ENCODE results near the gene DOK3. TPM values are rescaled to one million over a fixed set of nuclear protein-coding genes. Genes with fewer than 3 reads are reported as not detected.

Gene DOK3
- total and polyA plus RNA-seq, 10 of the 15 experiments (the other 5 are each of a cell fraction or from before 2014, with no cell fraction given): 6.6 to 107 (median 52.1) TPM

DNA sequence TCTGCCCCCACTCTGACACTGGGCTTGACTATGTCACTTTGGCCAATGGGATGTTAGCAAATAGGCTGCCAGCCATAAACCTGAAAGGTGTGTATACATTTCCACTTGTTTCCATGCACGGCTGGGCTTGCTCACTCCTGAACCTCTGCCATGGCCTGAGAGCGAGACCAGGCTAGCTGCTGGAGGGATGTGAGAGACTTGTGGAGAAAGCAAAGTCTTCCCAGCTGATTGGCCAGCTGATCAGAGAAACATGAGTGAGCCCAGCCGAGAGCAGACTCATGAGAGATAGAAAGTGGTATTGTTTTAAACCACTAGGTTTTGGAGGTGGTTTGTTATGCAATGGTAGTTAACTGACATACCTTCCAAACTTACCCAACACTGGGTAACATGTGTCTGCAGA, 30.8 kb upstream of the DOK3 start:
- CTCF ChIA-PET: interaction anchor here (1.2 kb wide), 1 partner anchor 150 kb away, joined by 3 read pairs; no protein-coding TSS in a partner anchor
- RAD21 ChIA-PET (ENCODE audit: unreplicated experiment): no interaction called here
- intact Hi-C loops (cut with micrococcal nuclease; ENCODE audit: unreplicated experiment) (no loop called here), in situ Hi-C loops (cut with MboI) (no loop called here)
- TF ChIP-seq, protein P1, sequence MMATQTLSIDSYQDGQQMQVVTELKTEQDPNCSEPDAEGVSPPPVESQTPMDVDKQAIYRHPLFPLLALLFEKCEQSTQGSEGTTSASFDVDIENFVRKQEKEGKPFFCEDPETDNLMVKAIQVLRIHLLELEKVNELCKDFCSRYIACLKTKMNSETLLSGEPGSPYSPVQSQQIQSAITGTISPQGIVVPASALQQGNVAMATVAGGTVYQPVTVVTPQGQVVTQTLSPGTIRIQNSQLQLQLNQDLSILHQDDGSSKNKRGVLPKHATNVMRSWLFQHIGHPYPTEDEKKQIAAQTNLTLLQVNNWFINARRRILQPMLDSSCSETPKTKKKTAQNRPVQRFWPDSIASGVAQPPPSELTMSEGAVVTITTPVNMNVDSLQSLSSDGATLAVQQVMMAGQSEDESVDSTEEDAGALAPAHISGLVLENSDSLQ (IDR thresholded peaks at IDR 0.05): no peak
- no peak for TF ChIP-seq CBX3 (IDR thresholded peaks at IDR 0.05; ENCODE audit: borderline replicate concordance, low read depth)
- no peak for TF ChIP-seq MEF2A (IDR thresholded peaks at IDR 0.05; ENCODE audit: insufficient read depth, low read depth, low read length)
- no peak for TF ChIP-seq SMARCA5 (IDR thresholded peaks at IDR 0.05)
- TF ChIP-seq RCOR1 (conservative IDR thresholded peaks at IDR 0.05; ENCODE audit: low read depth, low read length): no peak
- no peak for TF ChIP-seq ZNF274 (IDR thresholded peaks at IDR 0.05; ENCODE audit: insufficient read depth, insufficient read length)
- TF ChIP-seq TBL1XR1 (IDR thresholded peaks at IDR 0.05; ENCODE audit: low read depth, low read length): no peak
- TF ChIP-seq RFX5 (IDR thresholded peaks at IDR 0.05; ENCODE audit: low read depth, low read length): no peak
- no peak for TF ChIP-seq HDAC2 (IDR thresholded peaks at IDR 0.05)
- no peak for TF ChIP-seq CBFB (IDR thresholded peaks at IDR 0.05; ENCODE audit: low read depth)
- TF ChIP-seq NRF1 (conservative IDR thresholded peaks at IDR 0.05; ENCODE audit: low read depth, low read length): no peak
- TF ChIP-seq ZNF217 (IDR thresholded peaks at IDR 0.05): no peak
- no peak for TF ChIP-seq SMAD1 (IDR thresholded peaks at IDR 0.05; ENCODE audit: low read depth, partially characterized antibody)
- no peak for TF ChIP-seq DPF2 (IDR thresholded peaks at IDR 0.05)
- TF ChIP-seq RUNX3 (IDR thresholded peaks at IDR 0.05; ENCODE audit: low read length): no peak
- no peak for TF ChIP-seq SUPT20H (IDR thresholded peaks at IDR 0.05; ENCODE audit: borderline replicate concordance, control insufficient read depth, low read depth, low read length)
- no peak for TF ChIP-seq SUZ12 (IDR thresholded peaks at IDR 0.05; ENCODE audit: unreplicated experiment)
- Histone ChIP-seq H3K4me3 (no peak overlapping the region), H3K79me2 (ENCODE audit: control insufficient read depth, insufficient read depth, low read length) (no peaks in the 10 kb centered on the region; the same call in 1 of the 2 replicates), H3K36me3 (ENCODE audit: control insufficient read depth in 2 of 2, insufficient read depth in 2 of 2, low read length in 1 of 2) (peaks cover 11 to 14% of the 10 kb centered on the region in 2 experiments), H3K27ac (ENCODE audit: control insufficient read depth, insufficient read depth) (no peak overlapping the region), H2AFZ (ENCODE audit: control insufficient read depth, low read depth, low read length) (no peak overlapping the region), H3K4me1 (ENCODE audit: control insufficient read depth, insufficient read depth, low read length) (no peaks in the 10 kb centered on the region), H4K20me1 (ENCODE audit: control insufficient read depth, insufficient read depth) (no peaks in the 10 kb centered on the region), H3K9ac (ENCODE audit: control insufficient read depth, insufficient read depth, low read length) (no peak overlapping the region), H3K9me3 (replicated peaks; ENCODE audit: control insufficient read depth, insufficient read depth, low read length) (no peaks in the 10 kb centered on the region), H3K27me3 (replicated peaks in 1 of 2; ENCODE audit: control insufficient read depth in 2 of 2, insufficient read depth in 2 of 2, low read length in 1 of 2) (no peaks in the 10 kb centered on the region), H3K4me2 (ENCODE audit: control insufficient read depth, insufficient read depth) (no peak overlapping the region)
- SMC1A ChIA-PET (ENCODE audit: uncharacterized antibody, unreplicated experiment): interaction anchor here (0.7 kb wide), 1 partner anchor 20 kb away, joined by 5 read pairs; no protein-coding TSS in a partner anchor
- FAIRE-seq (no peak), DNase-seq (ENCODE audit: low read depth, low spot score) (no peak), ATAC-seq (no peak)
- no TSS peak for BruUV-seq (replicated peaks)
- POLR2A ChIA-PET: no interaction called here
- whole genome bisulfite sequencing (ENCODE audit: insufficient coverage, insufficient replicate concordance, low lambda C conversion rate, missing lambda C conversion rate): 80% methylated on average over 3 of the region's 3 CpGs

Measured in GM12878 (cell line).